Measurements from ENCODE around the gene UBXN4.
"Not testable (repeated sequence)": the region's sequence is repeated elsewhere in the genome, so short reads cannot be mapped to it uniquely, and the experiment has no call there.

The UBXN4 gene

DNA sequence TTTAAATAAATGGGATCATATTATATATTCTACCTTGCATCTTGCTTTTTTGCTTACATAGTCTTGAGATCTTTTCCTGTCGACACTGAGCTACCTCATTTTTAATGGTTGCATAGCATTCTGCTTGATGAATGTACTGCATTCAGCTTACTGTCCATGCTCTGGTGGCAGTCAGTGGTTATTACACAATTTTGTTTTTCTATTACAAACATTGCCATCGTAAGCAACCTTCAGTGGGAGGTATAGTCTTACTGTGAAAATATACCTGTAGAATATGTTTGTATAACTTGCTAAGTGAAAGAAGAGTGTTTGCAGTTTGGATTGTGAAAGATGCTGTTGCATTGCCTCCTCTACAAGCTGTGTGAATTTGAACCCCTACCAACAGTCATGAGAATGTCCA, 43.4 kb downstream of the UBXN4 start:
- Histone ChIP-seq H3K36me3 (ENCODE audit: control insufficient read depth in 5 of 5, insufficient read depth in 5 of 5, low read length in 5 of 5) (peaks cover 47 to 65% (median 53%) of the 10 kb centered on the region in 5 donors), H3K9ac (ENCODE audit: low read length in 5 of 5) (no peak overlapping the region), H3K4me3 (ENCODE audit: low read depth in 1 of 5, low read length in 5 of 5) (no peak overlapping the region), H3K9me3 (ENCODE audit: control insufficient read depth in 5 of 5, low read length in 5 of 5) (no peaks in the 10 kb centered on the region), H3K27ac (ENCODE audit: low read depth, low read length) (no peak overlapping the region), H3K4me1 (ENCODE audit: control insufficient read depth in 5 of 5, insufficient read depth in 5 of 5, low read length in 5 of 5) (no peaks in the 10 kb centered on the region), H3K27me3 (ENCODE audit: control insufficient read depth in 5 of 5, insufficient read depth in 4 of 5, low read length in 5 of 5) (no peaks in the 10 kb centered on the region)

DNA sequence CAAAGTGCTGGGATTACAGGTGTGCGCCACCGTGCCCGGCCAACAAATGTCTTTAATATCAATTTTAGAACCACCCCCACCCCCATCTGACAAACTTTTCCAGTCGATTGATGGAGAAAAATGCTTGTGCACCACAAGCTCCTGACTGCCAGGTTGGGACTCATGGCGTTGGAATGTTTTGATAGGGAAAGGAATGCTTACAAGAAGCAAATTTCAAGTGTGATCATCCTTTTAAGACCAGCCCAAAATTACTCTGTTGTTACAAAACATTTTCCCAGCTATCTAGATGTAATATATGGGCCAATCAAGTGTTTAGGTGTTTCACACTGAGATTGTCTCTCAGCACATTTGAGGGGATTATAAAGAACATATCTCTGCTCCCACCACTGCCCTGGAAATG, 45.2 kb downstream of the UBXN4 start:
- no peaks in the 10 kb centered on the region for H3K27me3 ChIP-seq (ENCODE audit: control insufficient read depth in 5 of 5, insufficient read depth in 4 of 5, low read length in 5 of 5)
- peaks cover 34 to 47% (median 35%) of the 10 kb centered on the region in 5 donors for H3K36me3 ChIP-seq (ENCODE audit: control insufficient read depth in 5 of 5, insufficient read depth in 5 of 5, low read length in 5 of 5)
- no peak overlapping the region for H3K9ac ChIP-seq (ENCODE audit: low read length in 5 of 5)
- no peak overlapping the region for H3K27ac ChIP-seq (ENCODE audit: low read depth, low read length)
- no peaks in the 10 kb centered on the region for H3K9me3 ChIP-seq (ENCODE audit: control insufficient read depth in 5 of 5, low read length in 5 of 5)
- no peaks in the 10 kb centered on the region for H3K4me1 ChIP-seq (ENCODE audit: control insufficient read depth in 5 of 5, insufficient read depth in 5 of 5, low read length in 5 of 5)
- H3K4me3 ChIP-seq (ENCODE audit: low read depth in 1 of 5, low read length in 5 of 5) = no peak overlapping the region

DNA sequence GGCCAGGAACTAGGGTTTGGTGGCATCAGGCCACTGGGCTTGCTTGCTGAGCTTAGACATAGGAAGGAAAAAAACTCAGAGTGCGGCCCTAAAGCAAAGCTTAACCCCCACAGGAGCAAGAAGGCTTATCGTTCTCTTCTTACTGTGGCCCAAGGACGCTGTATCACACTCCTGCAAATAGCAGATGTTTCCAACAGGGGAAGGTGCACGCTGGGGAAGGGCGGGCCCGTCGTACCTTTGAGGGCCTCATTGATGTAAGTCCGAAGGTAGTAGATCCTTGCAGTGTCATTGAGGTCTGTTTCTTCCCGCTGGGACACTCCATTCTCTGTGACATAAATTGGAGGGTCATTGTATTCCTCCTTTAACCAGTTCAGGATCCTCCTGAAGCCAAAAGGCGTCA, 48.8 kb downstream of the UBXN4 start:
- H3K27me3 ChIP-seq (ENCODE audit: control insufficient read depth in 5 of 5, insufficient read depth in 4 of 5, low read length in 5 of 5) = no peaks in the 10 kb centered on the region
- peaks cover 0 to 6% (median 0%) of the 10 kb centered on the region in 5 donors for H3K4me1 ChIP-seq (ENCODE audit: control insufficient read depth in 5 of 5, insufficient read depth in 5 of 5, low read length in 5 of 5)
- H3K27ac ChIP-seq (ENCODE audit: low read depth, low read length) = no peak overlapping the region
- H3K36me3 ChIP-seq (ENCODE audit: control insufficient read depth in 5 of 5, insufficient read depth in 5 of 5, low read length in 5 of 5) = peaks cover under 1 to 13% (median 5%) of the 10 kb centered on the region in 5 donors
- no peak overlapping the region for H3K9ac ChIP-seq (ENCODE audit: low read length in 5 of 5)
- H3K4me3 ChIP-seq (ENCODE audit: low read depth in 1 of 5, low read length in 5 of 5) = no peak overlapping the region
- H3K9me3 ChIP-seq (ENCODE audit: control insufficient read depth in 5 of 5, low read length in 5 of 5) = no peaks in the 10 kb centered on the region

DNA sequence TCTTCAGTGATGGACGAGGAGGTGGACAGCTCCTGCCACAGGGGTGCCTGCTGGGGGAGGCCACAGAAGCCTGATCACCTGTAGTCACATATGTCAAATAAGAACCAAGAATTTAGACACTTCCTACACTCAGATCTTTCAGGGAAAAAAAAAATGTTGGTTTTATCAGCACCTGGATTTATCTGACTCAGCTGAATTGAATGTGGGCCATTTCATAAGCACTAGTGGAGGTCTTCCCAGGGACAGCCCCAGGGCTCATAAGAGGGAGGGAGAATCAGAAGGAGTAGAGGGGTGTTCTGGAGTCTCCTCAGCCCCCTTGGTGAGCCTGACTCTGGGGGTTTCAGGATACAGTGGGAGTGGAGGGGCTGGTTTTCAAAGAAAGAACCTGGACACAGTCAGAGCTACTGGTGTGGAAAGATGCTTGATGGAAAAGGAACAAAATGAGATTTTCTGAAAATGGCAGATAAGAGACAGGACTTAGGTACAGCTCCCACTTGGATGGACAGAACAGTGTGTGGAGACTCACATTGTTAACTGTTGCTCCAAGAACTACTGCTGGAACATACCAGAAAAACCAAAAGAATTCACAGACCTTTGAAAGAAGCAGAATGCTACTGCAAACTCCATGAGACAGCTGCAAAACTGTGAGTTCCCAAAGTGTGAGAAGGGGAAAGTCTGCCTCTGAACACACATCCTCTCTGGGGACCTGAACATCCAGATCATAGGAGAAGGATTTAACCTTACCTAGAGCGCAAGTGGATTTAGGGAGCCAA, 49.9 kb downstream of the UBXN4 start:
- peaks cover 0 to 6% (median 0%) of the 10 kb centered on the region in 5 donors for H3K4me1 ChIP-seq (ENCODE audit: control insufficient read depth in 5 of 5, insufficient read depth in 5 of 5, low read length in 5 of 5)
- H3K9me3 ChIP-seq (ENCODE audit: control insufficient read depth in 5 of 5, low read length in 5 of 5) = no peaks in the 10 kb centered on the region
- H3K4me3 ChIP-seq (ENCODE audit: low read depth in 1 of 5, low read length in 5 of 5) = no peak overlapping the region
- no peak overlapping the region for H3K27ac ChIP-seq (ENCODE audit: low read depth, low read length)
- no peak overlapping the region for H3K9ac ChIP-seq (ENCODE audit: low read length in 5 of 5)
- H3K36me3 ChIP-seq (ENCODE audit: control insufficient read depth in 5 of 5, insufficient read depth in 5 of 5, low read length in 5 of 5) = peaks cover 0 to 8% (median 5%) of the 10 kb centered on the region in 5 donors
- no peaks in the 10 kb centered on the region for H3K27me3 ChIP-seq (ENCODE audit: control insufficient read depth in 5 of 5, insufficient read depth in 4 of 5, low read length in 5 of 5)

DNA sequence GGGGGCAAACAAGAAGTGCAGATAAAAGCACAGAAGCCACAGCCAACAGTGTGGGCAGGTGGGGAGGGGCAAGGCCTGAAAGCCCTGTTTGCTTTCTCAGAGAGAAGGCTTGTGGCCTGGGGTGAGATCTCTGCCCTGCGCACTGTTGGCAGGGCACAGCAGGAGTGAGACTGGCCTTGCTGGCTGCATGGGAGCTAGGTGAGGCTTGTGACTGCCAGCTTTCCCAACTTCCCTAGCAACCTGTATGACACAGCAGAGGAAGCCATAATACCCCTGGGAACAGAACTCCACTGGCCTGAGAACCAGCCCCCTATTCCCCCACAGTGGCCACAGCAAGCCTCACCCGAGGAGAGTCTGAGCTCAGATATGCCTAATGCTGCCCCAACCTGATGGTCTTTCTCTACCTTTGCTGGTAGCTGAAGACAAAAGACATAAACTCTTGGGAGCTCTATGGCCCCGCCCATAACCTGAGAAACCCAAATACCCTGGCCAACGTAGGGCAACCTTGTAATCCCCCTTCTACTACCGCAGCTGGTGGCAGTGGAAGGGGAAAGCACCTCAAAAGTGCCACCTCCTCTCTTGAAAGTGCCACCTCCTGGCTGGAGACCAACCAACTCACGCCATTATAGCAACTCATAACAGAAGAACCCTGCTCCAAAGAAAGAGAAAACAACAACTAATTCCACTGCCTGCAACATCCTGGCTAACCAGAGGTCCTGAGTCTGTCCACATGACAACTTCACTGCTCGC, 50.9 kb downstream of the UBXN4 start:
- H3K27me3 ChIP-seq (ENCODE audit: control insufficient read depth in 5 of 5, insufficient read depth in 4 of 5, low read length in 5 of 5) = no peaks in the 10 kb centered on the region
- H3K9ac ChIP-seq (ENCODE audit: low read length in 5 of 5) = no peak overlapping the region
- no peak overlapping the region for H3K27ac ChIP-seq (ENCODE audit: low read depth, low read length)
- H3K36me3 ChIP-seq (ENCODE audit: control insufficient read depth in 5 of 5, insufficient read depth in 5 of 5, low read length in 5 of 5) = peaks cover 0 to 3% (median 0%) of the 10 kb centered on the region in 5 donors
- H3K4me1 ChIP-seq (ENCODE audit: control insufficient read depth in 5 of 5, insufficient read depth in 5 of 5, low read length in 5 of 5) = peaks cover 0 to 10% (median 2%) of the 10 kb centered on the region in 5 donors
- H3K4me3 ChIP-seq (ENCODE audit: low read depth in 1 of 5, low read length in 5 of 5) = no peak overlapping the region
- no peaks in the 10 kb centered on the region for H3K9me3 ChIP-seq (ENCODE audit: control insufficient read depth in 5 of 5, low read length in 5 of 5)

DNA sequence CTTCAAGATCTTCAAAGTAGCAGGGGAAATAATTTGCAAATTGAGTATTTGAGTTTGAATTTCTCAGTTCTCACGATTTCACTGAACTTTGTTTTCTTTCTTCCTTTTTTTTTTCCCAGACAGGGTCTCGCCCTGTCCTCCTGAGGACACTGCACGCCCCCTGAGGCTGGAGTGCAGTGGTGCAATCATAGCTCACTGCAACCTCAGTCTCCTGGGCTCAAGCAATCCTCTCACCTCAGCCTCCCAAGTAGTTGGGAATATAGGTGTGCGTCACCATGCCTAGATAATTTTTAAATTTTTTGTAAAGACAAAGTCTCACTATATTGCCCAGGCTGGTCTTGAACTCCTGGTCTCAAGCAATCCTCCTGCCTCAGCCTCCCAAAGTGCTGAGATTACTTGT, 54.0 kb downstream of the UBXN4 start:
- H3K27me3 ChIP-seq (ENCODE audit: control insufficient read depth in 5 of 5, insufficient read depth in 4 of 5, low read length in 5 of 5); H3K27ac ChIP-seq (ENCODE audit: low read depth, low read length); H3K9ac ChIP-seq (ENCODE audit: low read length in 5 of 5): not testable (repeated sequence)

DNA sequence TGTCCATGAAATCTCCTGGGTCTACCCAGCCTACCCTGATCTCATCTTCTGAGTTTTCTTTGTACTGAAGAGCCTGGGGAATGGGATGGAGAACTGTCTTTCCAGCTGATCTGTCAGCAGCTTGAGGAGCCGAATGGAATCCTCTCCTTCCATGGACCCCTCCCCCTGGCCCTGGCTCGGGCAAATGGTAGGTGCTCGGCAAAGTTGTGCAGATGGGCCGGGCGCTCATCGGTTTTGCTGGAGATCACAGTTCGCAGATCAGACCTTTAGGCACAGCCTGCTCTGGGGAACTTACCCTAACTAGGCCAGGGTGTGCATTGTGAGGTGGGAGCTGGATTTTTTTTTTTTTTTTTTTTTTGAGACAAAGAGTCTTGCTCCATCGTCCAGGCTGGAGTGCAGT, 55.0 kb downstream of the UBXN4 start:
- peaks cover 0 to 11% (median 7%) of the 10 kb centered on the region in 5 donors for H3K4me1 ChIP-seq (ENCODE audit: control insufficient read depth in 5 of 5, insufficient read depth in 5 of 5, low read length in 5 of 5)
- H3K27me3 ChIP-seq (ENCODE audit: control insufficient read depth in 5 of 5, insufficient read depth in 4 of 5, low read length in 5 of 5) = no peaks in the 10 kb centered on the region
- H3K9ac ChIP-seq (ENCODE audit: low read length in 5 of 5) = no peak overlapping the region
- H3K4me3 ChIP-seq (ENCODE audit: low read depth in 1 of 5, low read length in 5 of 5) = no peak overlapping the region
- no peaks in the 10 kb centered on the region for H3K36me3 ChIP-seq (ENCODE audit: control insufficient read depth in 5 of 5, insufficient read depth in 5 of 5, low read length in 5 of 5)
- H3K9me3 ChIP-seq (ENCODE audit: control insufficient read depth in 5 of 5, low read length in 5 of 5) = peaks cover 0 to 13% (median 4%) of the 10 kb centered on the region in 5 donors
- no peak overlapping the region for H3K27ac ChIP-seq (ENCODE audit: low read depth, low read length)

More for the DNA sequence above, 54.0 kb downstream of the UBXN4 start:
- not testable (repeated sequence) for H3K4me3 ChIP-seq (ENCODE audit: low read depth in 1 of 5, low read length in 5 of 5); H3K9me3 ChIP-seq (ENCODE audit: control insufficient read depth in 5 of 5, low read length in 5 of 5); H3K36me3 ChIP-seq (ENCODE audit: control insufficient read depth in 5 of 5, insufficient read depth in 5 of 5, low read length in 5 of 5)
- peaks cover 0 to 11% (median 7%) of the 10 kb centered on the region in 5 donors for H3K4me1 ChIP-seq (ENCODE audit: control insufficient read depth in 5 of 5, insufficient read depth in 5 of 5, low read length in 5 of 5)

DNA sequence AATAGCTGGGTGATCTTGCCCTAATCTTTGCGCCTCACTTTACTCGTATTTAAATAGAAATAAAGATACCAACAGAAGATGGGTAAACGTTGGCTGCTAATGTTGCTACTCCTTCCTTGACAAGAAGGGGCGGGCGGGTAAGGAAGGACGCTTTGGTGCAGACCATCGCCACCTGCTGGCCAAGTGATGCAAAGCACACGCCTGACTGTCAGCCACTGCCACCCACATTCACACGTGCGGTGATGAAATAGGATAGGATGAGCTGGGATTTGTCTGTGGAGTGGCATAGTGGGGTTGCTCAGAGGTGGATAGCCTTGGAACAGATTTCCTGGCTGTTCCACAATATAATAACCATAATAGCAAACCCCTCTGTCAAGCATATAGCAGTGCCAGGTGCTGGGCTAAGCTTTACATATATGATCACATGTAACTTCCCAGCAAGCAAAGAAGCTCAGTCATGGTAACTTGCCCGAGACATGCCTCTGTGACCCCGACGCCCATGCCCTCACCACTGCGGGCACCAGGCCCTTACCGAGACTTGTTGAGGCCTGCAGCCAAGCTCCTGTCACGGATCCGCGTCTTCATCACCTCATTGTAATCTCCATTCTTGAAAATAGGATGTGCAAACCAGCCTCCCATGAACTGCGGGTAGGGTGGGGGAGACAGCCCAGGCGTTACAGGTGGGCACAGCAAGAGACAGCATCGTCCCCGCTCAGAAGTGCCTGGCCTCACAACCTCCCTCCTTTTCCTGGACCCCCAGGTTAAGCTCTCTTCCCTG, 56.0 kb downstream of the UBXN4 start:
- no peak overlapping the region for H3K27ac ChIP-seq (ENCODE audit: low read depth, low read length)
- H3K9ac ChIP-seq (ENCODE audit: low read length in 5 of 5) = no peak overlapping the region
- H3K9me3 ChIP-seq (ENCODE audit: control insufficient read depth in 5 of 5, low read length in 5 of 5) = peaks cover 0 to 13% (median 4%) of the 10 kb centered on the region in 5 donors
- peaks cover 0 to 11% (median 7%) of the 10 kb centered on the region in 5 donors for H3K4me1 ChIP-seq (ENCODE audit: control insufficient read depth in 5 of 5, insufficient read depth in 5 of 5, low read length in 5 of 5)
- H3K4me3 ChIP-seq (ENCODE audit: low read depth in 1 of 5, low read length in 5 of 5) = no peak overlapping the region
- no peaks in the 10 kb centered on the region for H3K36me3 ChIP-seq (ENCODE audit: control insufficient read depth in 5 of 5, insufficient read depth in 5 of 5, low read length in 5 of 5)
- no peaks in the 10 kb centered on the region for H3K27me3 ChIP-seq (ENCODE audit: control insufficient read depth in 5 of 5, insufficient read depth in 4 of 5, low read length in 5 of 5)

DNA sequence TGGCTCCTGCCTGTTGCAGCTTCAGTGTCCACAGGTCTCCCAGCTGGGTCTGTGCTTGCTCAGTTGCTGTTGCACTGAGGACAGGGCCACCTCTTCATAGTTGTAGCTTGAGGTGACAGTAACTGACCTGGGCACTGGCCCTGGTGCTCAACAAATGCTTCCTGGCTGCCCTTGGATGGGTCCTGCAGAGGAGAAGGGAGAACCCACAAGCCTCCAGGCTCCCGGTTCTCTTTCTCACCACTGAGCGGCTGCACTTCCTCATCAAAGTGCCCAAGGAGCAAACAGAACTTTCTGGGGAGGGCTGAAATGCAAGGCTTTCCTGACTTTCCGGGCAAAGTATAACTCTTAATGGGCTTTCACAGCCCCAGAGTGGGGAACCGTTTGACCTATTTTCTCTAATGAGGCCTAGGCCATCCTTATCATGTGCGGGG, 56.6 kb downstream of the UBXN4 start:
- Histone ChIP-seq H3K4me3 (ENCODE audit: low read depth in 1 of 5, low read length in 5 of 5) (no peak overlapping the region), H3K27me3 (ENCODE audit: control insufficient read depth in 5 of 5, insufficient read depth in 4 of 5, low read length in 5 of 5) (no peaks in the 10 kb centered on the region), H3K36me3 (ENCODE audit: control insufficient read depth in 5 of 5, insufficient read depth in 5 of 5, low read length in 5 of 5) (no peaks in the 10 kb centered on the region), H3K27ac (ENCODE audit: low read depth, low read length) (no peak overlapping the region), H3K4me1 (ENCODE audit: control insufficient read depth in 5 of 5, insufficient read depth in 5 of 5, low read length in 5 of 5) (peaks cover 0 to 11% (median 7%) of the 10 kb centered on the region in 5 donors), H3K9me3 (ENCODE audit: control insufficient read depth in 5 of 5, low read length in 5 of 5) (peaks cover 0 to 13% (median 4%) of the 10 kb centered on the region in 5 donors), H3K9ac (ENCODE audit: low read length in 5 of 5) (no peak overlapping the region)
